Thoracic aorta (tissue), 2 donors: ENCODE results near the gene HIVEP2. TPM values are rescaled to one million over a fixed set of nuclear protein-coding genes. Genes with fewer than 3 reads are reported as not detected.

Experiments used
- ATAC-seq: fragments of 150-250 bp; one replicate; pipeline ENCODE4 v1.8.0; 2017; ENCODE audit warnings: low read depth; ENCODE audit not compliant: insufficient number of reproducible peaks, low FRiP score
- DNase-seq: peaks from one replicate; pipeline ENCODE4 v3.0.0-alpha.2; 2020; ENCODE audit warnings: low spot score
- H3K27ac ChIP-seq, 2 donors: fragments of 200-600 bp; sonication (generic); 1 replicate in 1 of 2; 2 replicates in 1 of 2; pipeline ENCODE4 v1.5.1; 2016; ENCODE audit warnings: mild to moderate bottlenecking in 2 of 2, moderate library complexity in 2 of 2
- H3K27me3 ChIP-seq: fragments of 200-600 bp; sonication (generic); replicated peaks from 2 replicates; pipeline ENCODE4 v1.6.0; 2016; ENCODE audit warnings: mild to moderate bottlenecking; ENCODE audit not compliant: insufficient read depth
- H3K36me3 ChIP-seq: fragments of 200-600 bp; sonication (generic); one replicate; pipeline ENCODE4 v1.5.1; 2016
- H3K4me1 ChIP-seq, 2 donors: fragments of 200-600 bp; sonication (generic); 1 replicate in 1 of 2; 2 replicates in 1 of 2; pipeline versions ENCODE4 v1.5.1 to v1.6.0; 2016; ENCODE audit warnings: low read depth in 2 of 2, mild to moderate bottlenecking in 1 of 2; ENCODE audit not compliant: control insufficient read depth in 1 of 2
- H3K4me3 ChIP-seq: fragments of 200-600 bp; sonication (generic); 2 replicates; pipeline ENCODE4 v1.5.1; 2016; ENCODE audit warnings: mild to moderate bottlenecking
- H3K9me3 ChIP-seq: fragments of 200-600 bp; sonication (generic); 2 replicates; pipeline ENCODE4 v1.5.1; 2016
- CTCF ChIP-seq: fragments of 200-600 bp; sonication (generic); IDR thresholded peaks from one replicate; pipeline ENCODE4 v1.5.1; 2019; ENCODE audit warnings: antibody characterized with exemption
- total RNA-seq, 2 donors: library from RNA; depleted of rRNA; stranded (reverse); fragments of >200 nt; gene quantifications; one replicate each; pipeline versions ENCODE4 v1.1.0 to v1.2.3, GENCODE V29; 2016

HIVEP2 gene
- total RNA-seq, 2 donors from 2014 or later, result 32.9 to 51.7 TPM

GRCh38 chr6:142790257-142790656 lies 154.7 kb downstream of the HIVEP2 start:
- H3K4me3 ChIP-seq, result no peak overlapping the region
- H3K27me3 ChIP-seq, result no peaks in the 10 kb centered on the region
- no peak for TF ChIP-seq CTCF
- no peaks in the 10 kb centered on the region for H3K4me1 ChIP-seq
- no peak overlapping the region for H3K27ac ChIP-seq
- H3K36me3 ChIP-seq, result no peaks in the 10 kb centered on the region
- ATAC-seq (no peak), DNase-seq (no peak)
- H3K9me3 ChIP-seq, result no peaks in the 10 kb centered on the region

GRCh38 chr6:142787422-142787821 lies 157.6 kb downstream of the HIVEP2 start:
- TF ChIP-seq CTCF, result no peak
- Histone ChIP-seq H3K27ac (no peak overlapping the region), H3K27me3 (no peaks in the 10 kb centered on the region), H3K9me3 (no peaks in the 10 kb centered on the region), H3K4me1 (peaks cover 3 to 10% of the 10 kb centered on the region in 2 donors), H3K4me3 (no peak overlapping the region), H3K36me3 (no peaks in the 10 kb centered on the region)
- ATAC-seq (no peak), DNase-seq (no peak)

GRCh38 chr6:142786476-142786875 lies 158.5 kb downstream of the HIVEP2 start:
- ATAC-seq, result no peak
- no peak for TF ChIP-seq CTCF

GRCh38 chr6:142784344-142784743 lies 160.6 kb downstream of the HIVEP2 start:
- H3K4me1 ChIP-seq, result peaks cover 19 to 29% of the 10 kb centered on the region in 2 donors
- no peaks in the 10 kb centered on the region for H3K36me3 ChIP-seq
- no peak overlapping the region for H3K4me3 ChIP-seq
- no peak overlapping the region for H3K27ac ChIP-seq
- no peaks in the 10 kb centered on the region for H3K27me3 ChIP-seq
- H3K9me3 ChIP-seq, result no peaks in the 10 kb centered on the region
- ATAC-seq (no peak), DNase-seq (no peak)
- no peak for TF ChIP-seq CTCF

More at GRCh38 chr6:142786476-142786875, 158.5 kb downstream of the HIVEP2 start:
- H3K27ac ChIP-seq, result no peak overlapping the region
- no peaks in the 10 kb centered on the region for H3K36me3 ChIP-seq
- peaks cover 8 to 14% of the 10 kb centered on the region in 2 donors for H3K4me1 ChIP-seq
- no peak for DNase-seq
- H3K9me3 ChIP-seq, result no peaks in the 10 kb centered on the region
- no peak overlapping the region for H3K4me3 ChIP-seq
- no peaks in the 10 kb centered on the region for H3K27me3 ChIP-seq

- no peaks in the 10 kb centered on the region for H3K36me3 ChIP-seq
- peaks cover 19 to 29% of the 10 kb centered on the region in 2 donors for H3K4me1 ChIP-seq
- no peaks in the 10 kb centered on the region for H3K27me3 ChIP-seq
- H3K9me3 ChIP-seq, result no peaks in the 10 kb centered on the region
- ATAC-seq, result no peak
- no peak for TF ChIP-seq CTCF
- no peak for DNase-seq
- H3K4me3 ChIP-seq, result no peak overlapping the region
- H3K27ac ChIP-seq, result peak overlapping the region in 1 of 2 donors; percentile 32
Observed at GRCh38 chr6:142783499-142783898, 161.5 kb downstream of the HIVEP2 start.
